Vagina (tissue), 2 donors: Measurements from ENCODE around the gene NUMB. TPM values are rescaled to one million over a fixed set of nuclear protein-coding genes. Genes with fewer than 3 reads are reported as not detected.

ENCODE experiments used
- DNase-seq, 2 donors: peaks; one replicate each; pipeline ENCODE4 v3.0.0-alpha.2; 2017; ENCODE audit errors: extremely low spot score in 2 of 2
- H3K27ac ChIP-seq: fragments of 200-600 bp; sonication (generic); one replicate; pipeline ENCODE4 v1.5.1; 2019
- H3K27me3 ChIP-seq: fragments of 200-600 bp; sonication (generic); one replicate; pipeline ENCODE4 v1.5.1; 2019
- H3K36me3 ChIP-seq, 2 donors: fragments of 200-600 bp; sonication (generic); one replicate each; pipeline ENCODE4 v1.5.1; 2017 to 2019
- H3K4me1 ChIP-seq: fragments of 200-600 bp; sonication (generic); one replicate; pipeline ENCODE4 v1.5.1; 2019
- H3K4me3 ChIP-seq, 2 donors: fragments of 200-600 bp; sonication (generic); 1 replicate in 1 of 2; 2 replicates in 1 of 2; pipeline ENCODE4 v1.5.1; 2016 to 2019
- H3K9me3 ChIP-seq: fragments of 200-600 bp; sonication (generic); one replicate; pipeline ENCODE4 v1.5.1; 2019
- CTCF ChIP-seq, 3 experiments: fragments of 450-650 bp in 2 of 3; fragments of 200-600 bp in 1 of 3; sonication (generic) in 1 of 3; IDR thresholded peaks; one replicate each; pipeline ENCODE4 v1.5.1; 2017 to 2019; ENCODE audit warnings: antibody characterized with exemption in 3 of 3, mild to moderate bottlenecking in 2 of 3, moderate library complexity in 2 of 3
- POLR2A ChIP-seq, 2 donors: fragments of 450-650 bp; IDR thresholded peaks; one replicate each; pipeline ENCODE4 v1.6.1; 2017; ENCODE audit warnings: antibody characterized with exemption in 2 of 2, mild to moderate bottlenecking in 2 of 2, moderate library complexity in 2 of 2
- POLR2AphosphoS5 ChIP-seq, 2 donors: sonication (generic); formaldehyde crosslinking; IDR thresholded peaks; one replicate each; pipeline ENCODE4 v1.9.0; 2017; ENCODE audit warnings: antibody characterized with exemption in 2 of 2, mild to moderate bottlenecking in 2 of 2, low read depth in 1 of 2; ENCODE audit not compliant: insufficient read depth in 1 of 2
- intact Hi-C: fragments of 100-400 bp; cut with DNase I; formaldehyde crosslinking; loops from one replicate; pipeline ENCODE4 v1.15.1; 2023
- total RNA-seq: library from RNA; depleted of rRNA; stranded (reverse); fragments of >200 nt; gene quantifications from one replicate; pipeline ENCODE4 v1.2.3, GENCODE V29; 2016

NUMB gene
- total RNA-seq, 1 donor from 2014 or later = 48.1 TPM

GRCh38 chr14:73295198-73295796 lies 163.0 kb downstream of the NUMB start:
- no peak for TF ChIP-seq POLR2AphosphoS5 (IDR thresholded peaks at IDR 0.05; ENCODE audit: insufficient read depth in 1 of 2, low read depth in 1 of 2)
- no peak for TF ChIP-seq POLR2A (IDR thresholded peaks at IDR 0.05)
- peak; percentile 31 to 60 (median 40) for TF ChIP-seq CTCF (IDR thresholded peaks at IDR 0.05)
- intact Hi-C loops = loop anchor here (5.0 kb wide), 1 partner anchor 177 kb away; no protein-coding TSS in a partner anchor
- DNase-seq = no peak
- Histone ChIP-seq H3K27me3 (no peaks in the 10 kb centered on the region), H3K4me1 (no peaks in the 10 kb centered on the region), H3K4me3 (no peak overlapping the region), H3K9me3 (no peaks in the 10 kb centered on the region), H3K27ac (no peak overlapping the region), H3K36me3 (peaks cover 0 to 13% of the 10 kb centered on the region in 2 donors)

GRCh38 chr14:73293782-73294781 lies 164.3 kb downstream of the NUMB start:
- H3K27ac ChIP-seq = no peak overlapping the region
- H3K4me1 ChIP-seq = no peaks in the 10 kb centered on the region
- no peaks in the 10 kb centered on the region for H3K27me3 ChIP-seq
- H3K4me3 ChIP-seq = no peak overlapping the region
- no peak for DNase-seq
- H3K9me3 ChIP-seq = no peaks in the 10 kb centered on the region
- intact Hi-C loops = no loop called here
- peaks cover 0 to 13% of the 10 kb centered on the region in 2 donors for H3K36me3 ChIP-seq
- TF ChIP-seq POLR2A (IDR thresholded peaks at IDR 0.05) (no peak), POLR2AphosphoS5 (IDR thresholded peaks at IDR 0.05; ENCODE audit: insufficient read depth in 1 of 2, low read depth in 1 of 2) (no peak), CTCF (IDR thresholded peaks at IDR 0.05) (no peak)

- TF ChIP-seq POLR2A (IDR thresholded peaks at IDR 0.05) (no peak), CTCF (IDR thresholded peaks at IDR 0.05) (no peak), POLR2AphosphoS5 (IDR thresholded peaks at IDR 0.05; ENCODE audit: insufficient read depth in 1 of 2, low read depth in 1 of 2) (no peak)
- no peaks in the 10 kb centered on the region for H3K9me3 ChIP-seq
- no peak for DNase-seq
- H3K27me3 ChIP-seq = no peaks in the 10 kb centered on the region
- intact Hi-C loops = no loop called here
- H3K27ac ChIP-seq = no peak overlapping the region
- no peak overlapping the region for H3K4me3 ChIP-seq
- H3K4me1 ChIP-seq = no peaks in the 10 kb centered on the region
- H3K36me3 ChIP-seq = peaks cover 0 to 27% of the 10 kb centered on the region in 2 donors
These were observed 168.1 kb downstream of the NUMB start for GRCh38 chr14:73290279-73290678.

- Histone ChIP-seq H3K27ac (no peak overlapping the region), H3K36me3 (peaks cover 0 to 33% of the 10 kb centered on the region in 2 donors)
- intact Hi-C loops = loop anchor here (10.0 kb wide), 1 partner anchor 115 kb away; no protein-coding TSS in a partner anchor
These were observed 168.6 kb downstream of the NUMB start for GRCh38 chr14:73289729-73290128.

More at GRCh38 chr14:73289729-73290128, 168.6 kb downstream of the NUMB start:
- no peaks in the 10 kb centered on the region for H3K27me3 ChIP-seq
- H3K4me3 ChIP-seq = no peak overlapping the region
- DNase-seq = no peak
- no peaks in the 10 kb centered on the region for H3K4me1 ChIP-seq
- TF ChIP-seq POLR2A (IDR thresholded peaks at IDR 0.05) (no peak), CTCF (IDR thresholded peaks at IDR 0.05) (no peak)
- H3K9me3 ChIP-seq = no peaks in the 10 kb centered on the region
